ENCODE data around the gene DPP9. TPM values are rescaled to one million over a fixed set of nuclear protein-coding genes. Genes with fewer than 3 reads are reported as not detected.

DPP9 gene
- total and polyA plus RNA-seq, 2 of the 13 experiments (the other 11 are each of a cell fraction or from before 2014, with no cell fraction given) = 8.4 to 25.8 TPM

DNA sequence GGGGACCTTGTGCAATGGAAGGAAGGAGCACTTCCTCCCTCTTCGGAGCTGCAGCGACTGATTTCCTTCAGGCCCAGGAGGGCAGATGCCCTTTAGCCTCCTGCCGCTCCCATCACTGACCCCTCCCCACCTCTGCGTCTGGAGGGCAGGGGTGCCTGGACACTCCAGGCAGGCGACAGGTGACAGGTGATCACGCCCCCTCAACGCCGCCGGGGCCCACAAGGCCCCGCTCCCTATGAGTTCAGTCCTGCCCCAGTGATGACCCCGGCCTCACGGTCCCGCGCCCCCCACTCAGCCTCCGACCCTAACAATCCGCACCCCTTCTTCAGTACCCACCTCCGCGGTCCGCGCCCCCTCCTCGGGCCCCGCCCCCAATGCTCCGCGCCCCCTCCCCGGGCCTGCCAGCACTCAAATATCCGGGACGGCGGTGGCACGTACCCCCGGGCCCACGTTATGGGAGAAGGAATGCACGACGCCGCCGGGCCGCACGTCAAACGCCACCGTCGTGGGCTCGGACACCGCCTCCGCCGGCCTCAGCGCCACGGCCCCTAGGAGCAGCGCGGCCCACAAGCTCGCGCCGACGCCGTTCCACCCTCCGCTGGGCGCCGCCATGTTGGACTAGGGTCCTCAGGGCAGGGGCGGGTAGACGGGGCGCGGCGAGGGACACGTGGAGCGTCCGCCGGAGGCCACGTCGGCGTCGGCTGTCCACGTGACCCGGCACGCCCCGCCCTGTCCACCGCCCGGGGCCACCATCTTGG lies 53.7 kb downstream of the DPP9 start, which contains the start of gene MYDGF (continued):
- TF ChIP-seq NFIC (IDR thresholded peaks at IDR 0.05; ENCODE audit: low read length) = no peak
- TF ChIP-seq KAT2B (IDR thresholded peaks at IDR 0.05; ENCODE audit: borderline replicate concordance, low read depth, low read length) = no peak
- 0 out of 2 replicates have a peak, but pooled peaks have one; percentile 16 for TF ChIP-seq DZIP1 (CRISPR knock-in tag; IDR thresholded peaks at IDR 0.05)
- no peak for TF ChIP-seq ELK4 (CRISPR knock-in tag; IDR thresholded peaks at IDR 0.05; ENCODE audit: borderline replicate concordance)
- no peak; the same call in 1 of the 2 replicates for TF ChIP-seq ZBTB25 (CRISPR knock-in tag; IDR thresholded peaks at IDR 0.05)
- peak; percentile 68 for TF ChIP-seq AGO2 (optimal IDR thresholded peaks at IDR 0.05; ENCODE audit: low read depth, low read length)
- TF ChIP-seq ZNF382 (CRISPR knock-in tag; IDR thresholded peaks at IDR 0.05; ENCODE audit: borderline replicate concordance) = no peak
- TF ChIP-seq, protein P1, sequence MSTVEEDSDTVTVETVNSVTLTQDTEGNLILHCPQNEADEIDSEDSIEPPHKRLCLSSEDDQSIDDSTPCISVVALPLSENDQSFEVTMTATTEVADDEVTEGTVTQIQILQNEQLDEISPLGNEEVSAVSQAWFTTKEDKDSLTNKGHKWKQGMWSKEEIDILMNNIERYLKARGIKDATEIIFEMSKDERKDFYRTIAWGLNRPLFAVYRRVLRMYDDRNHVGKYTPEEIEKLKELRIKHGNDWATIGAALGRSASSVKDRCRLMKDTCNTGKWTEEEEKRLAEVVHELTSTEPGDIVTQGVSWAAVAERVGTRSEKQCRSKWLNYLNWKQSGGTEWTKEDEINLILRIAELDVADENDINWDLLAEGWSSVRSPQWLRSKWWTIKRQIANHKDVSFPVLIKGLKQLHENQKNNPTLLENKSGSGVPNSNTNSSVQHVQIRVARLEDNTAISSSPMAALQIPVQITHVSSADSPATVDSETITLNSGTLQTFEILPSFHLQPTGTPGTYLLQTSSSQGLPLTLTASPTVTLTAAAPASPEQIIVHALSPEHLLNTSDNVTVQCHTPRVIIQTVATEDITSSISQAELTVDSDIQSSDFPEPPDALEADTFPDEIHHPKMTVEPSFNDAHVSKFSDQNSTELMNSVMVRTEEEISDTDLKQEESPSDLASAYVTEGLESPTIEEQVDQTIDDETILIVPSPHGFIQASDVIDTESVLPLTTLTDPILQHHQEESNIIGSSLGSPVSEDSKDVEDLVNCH (CRISPR knock-in tag; IDR thresholded peaks at IDR 0.05) = no peak
- peak; percentile 86 for TF ChIP-seq THAP11 (CRISPR knock-in tag; IDR thresholded peaks at IDR 0.05)
- TF ChIP-seq ZNF589 (CRISPR knock-in tag; conservative IDR thresholded peaks at IDR 0.05) = no peak
- TF ChIP-seq ZNF768 (CRISPR knock-in tag; IDR thresholded peaks at IDR 0.05) = peak; percentile 43; the same call in 1 of the 2 replicates
- no peak; the same call in 1 of the 2 replicates for TF ChIP-seq GRHL1 (CRISPR knock-in tag; conservative IDR thresholded peaks at IDR 0.05)
- no peak for TF ChIP-seq PREB (CRISPR knock-in tag; IDR thresholded peaks at IDR 0.05)
- no peak for TF ChIP-seq KDM1A (CRISPR knock-in tag; IDR thresholded peaks at IDR 0.05)
- no peak for TF ChIP-seq TFDP2 (CRISPR knock-in tag; IDR thresholded peaks at IDR 0.05)
- no peak for TF ChIP-seq SMAD9 (CRISPR knock-in tag; IDR thresholded peaks at IDR 0.05)
